H7 (cell line): Measurements from ENCODE around the gene ANP32B. TPM values are rescaled to one million over a fixed set of nuclear protein-coding genes. Genes with fewer than 3 reads are reported as not detected.
"Not testable (repeated sequence)": the region's sequence is repeated elsewhere in the genome, so short reads cannot be mapped to it uniquely, and the experiment has no call there.

Experiments used
- DNase-seq: peaks from one replicate; pipeline ENCODE4 v3.0.0; 2012
- H3K27me3 ChIP-seq: 2 replicates; pipeline ENCODE4 v1.6.0; 2011; ENCODE audit warnings: mild to moderate bottlenecking, low read length; ENCODE audit not compliant: control insufficient read depth, insufficient read depth
- H3K36me3 ChIP-seq: replicated peaks from 2 replicates; pipeline ENCODE4 v1.5.1; 2011; ENCODE audit warnings: low read length; ENCODE audit not compliant: control insufficient read depth, insufficient read depth
- H3K4me3 ChIP-seq: 2 replicates; pipeline ENCODE4 v1.5.1; 2011; ENCODE audit warnings: low read depth, mild to moderate bottlenecking, control low read depth, low read length, moderate library complexity; ENCODE audit not compliant: insufficient read depth
- total RNA-seq: library from RNA; depleted of rRNA; stranded (reverse); fragments of >200 nt; shearing (Covaris generic); gene quantifications from 2 replicates; pipeline ENCODE4 v1.2.3, GENCODE V29; 2014

ANP32B gene
- total RNA-seq, 1 experiment from 2014 or later: 6.7 TPM

GRCh38 chr9:98018347-98018746 lies 35.2 kb downstream of the ANP32B start:
- Histone ChIP-seq H3K36me3 (peaks cover 14% of the 10 kb centered on the region), H3K4me3 (no peak overlapping the region), H3K27me3 (no peaks in the 10 kb centered on the region)
- no peak for DNase-seq

DNA sequence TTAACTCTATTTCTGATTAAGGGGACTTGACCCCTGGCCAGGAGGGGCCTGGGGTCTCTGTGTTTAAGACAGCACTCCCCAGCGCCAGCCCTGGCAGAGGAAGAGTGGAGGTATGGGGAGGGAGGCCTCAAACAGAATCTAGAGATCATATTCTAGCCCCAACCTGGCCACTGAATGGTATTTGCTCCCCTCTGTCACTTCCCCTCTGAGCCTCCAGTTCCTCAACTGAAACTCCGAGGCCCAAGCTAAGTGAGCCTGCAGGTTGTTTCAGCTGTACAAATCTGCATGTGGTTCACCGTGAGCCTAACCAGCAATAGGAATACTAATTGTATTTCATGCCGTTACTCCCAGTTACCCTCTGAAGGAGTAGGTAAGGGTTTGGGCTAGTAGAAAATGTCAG lies 36.0 kb downstream of the ANP32B start:
- peaks cover 11% of the 10 kb centered on the region for H3K36me3 ChIP-seq
- H3K4me3 ChIP-seq: no peak overlapping the region
- H3K27me3 ChIP-seq: no peaks in the 10 kb centered on the region
- DNase-seq: no peak

- peaks cover 11% of the 10 kb centered on the region for H3K36me3 ChIP-seq
- not testable (repeated sequence) for DNase-seq, H3K27me3 ChIP-seq, H3K4me3 ChIP-seq
These were observed 36.7 kb downstream of the ANP32B start for GRCh38 chr9:98019869-98020268.

GRCh38 chr9:98020476-98021145 lies 37.5 kb downstream of the ANP32B start:
- Histone ChIP-seq H3K4me3 (no peak overlapping the region), H3K27me3 (no peaks in the 10 kb centered on the region), H3K36me3 (peaks cover 6% of the 10 kb centered on the region)
- no peak for DNase-seq

GRCh38 chr9:98021306-98022040 lies 38.3 kb downstream of the ANP32B start:
- H3K4me3 ChIP-seq: no peak overlapping the region
- no peak for DNase-seq
- no peaks in the 10 kb centered on the region for H3K27me3 ChIP-seq
- H3K36me3 ChIP-seq: peaks cover 4% of the 10 kb centered on the region

- no peaks in the 10 kb centered on the region for H3K27me3 ChIP-seq
- peaks cover 4% of the 10 kb centered on the region for H3K36me3 ChIP-seq
- DNase-seq: no peak
- H3K4me3 ChIP-seq: no peak overlapping the region
These were observed 39.3 kb downstream of the ANP32B start for GRCh38 chr9:98022447-98022846.

DNA sequence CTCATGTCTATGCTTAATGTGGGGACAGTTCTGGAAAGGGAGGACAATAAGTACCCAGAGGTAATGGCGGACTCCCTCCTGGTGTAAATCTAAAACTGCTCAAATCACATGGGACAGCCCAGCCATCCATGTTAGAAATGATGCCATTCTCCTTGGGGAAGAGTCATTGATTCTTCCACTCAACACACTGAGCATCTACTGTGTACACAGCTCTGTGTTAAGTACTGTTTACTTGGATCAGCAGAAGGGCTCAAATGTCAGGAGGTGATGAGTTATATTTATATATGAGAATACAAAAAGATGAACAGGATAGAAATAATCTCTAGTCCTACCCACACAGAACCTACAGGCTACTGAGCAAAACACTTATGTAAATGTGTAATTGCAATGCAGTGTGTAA lies 41.6 kb downstream of the ANP32B start:
- H3K27me3 ChIP-seq: no peaks in the 10 kb centered on the region
- no peak overlapping the region for H3K4me3 ChIP-seq
- no peak for DNase-seq
- peaks cover 1% of the 10 kb centered on the region for H3K36me3 ChIP-seq

DNA sequence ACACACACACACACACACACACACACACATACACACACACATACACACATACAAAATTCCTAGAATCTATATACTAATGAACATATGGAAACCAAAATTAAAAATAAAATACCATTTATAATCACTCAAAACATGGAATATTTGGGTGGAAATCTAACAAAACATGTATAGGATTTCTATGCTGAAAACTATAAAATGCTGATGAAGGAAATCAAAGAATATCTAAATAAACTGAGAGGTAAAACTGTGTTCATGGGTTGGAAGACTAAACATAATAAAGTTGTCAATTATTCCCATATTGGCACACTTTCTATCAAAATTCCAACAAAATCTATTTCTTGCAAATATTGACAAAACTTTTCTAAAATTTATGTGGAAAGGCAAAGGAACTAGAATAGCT lies 48.0 kb downstream of the ANP32B start:
- Histone ChIP-seq H3K36me3 (no peaks in the 10 kb centered on the region), H3K4me3 (no peak overlapping the region), H3K27me3 (no peaks in the 10 kb centered on the region)
- DNase-seq: no peak

DNA sequence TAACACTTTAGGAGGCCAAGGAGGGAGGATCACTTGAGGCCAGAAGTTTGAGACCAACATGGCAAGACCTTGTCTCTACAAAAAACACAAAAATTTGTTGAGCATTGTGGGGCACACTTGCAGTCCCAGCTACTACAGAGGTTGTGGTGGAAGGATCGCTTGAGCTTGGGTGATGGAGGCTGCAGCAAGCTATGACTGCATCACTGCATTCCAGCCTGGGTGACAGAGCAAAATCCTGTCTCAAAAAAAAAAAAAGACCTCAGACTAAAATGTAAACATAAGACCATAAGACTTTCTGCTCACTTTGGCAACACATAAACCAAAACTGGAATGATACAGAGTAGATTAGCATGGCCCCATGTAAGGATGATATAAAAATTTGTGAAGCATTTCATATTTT lies 48.8 kb downstream of the ANP32B start:
- no peak for DNase-seq
- H3K4me3 ChIP-seq: no peak overlapping the region
- no peaks in the 10 kb centered on the region for H3K27me3 ChIP-seq
- H3K36me3 ChIP-seq: no peaks in the 10 kb centered on the region

DNA sequence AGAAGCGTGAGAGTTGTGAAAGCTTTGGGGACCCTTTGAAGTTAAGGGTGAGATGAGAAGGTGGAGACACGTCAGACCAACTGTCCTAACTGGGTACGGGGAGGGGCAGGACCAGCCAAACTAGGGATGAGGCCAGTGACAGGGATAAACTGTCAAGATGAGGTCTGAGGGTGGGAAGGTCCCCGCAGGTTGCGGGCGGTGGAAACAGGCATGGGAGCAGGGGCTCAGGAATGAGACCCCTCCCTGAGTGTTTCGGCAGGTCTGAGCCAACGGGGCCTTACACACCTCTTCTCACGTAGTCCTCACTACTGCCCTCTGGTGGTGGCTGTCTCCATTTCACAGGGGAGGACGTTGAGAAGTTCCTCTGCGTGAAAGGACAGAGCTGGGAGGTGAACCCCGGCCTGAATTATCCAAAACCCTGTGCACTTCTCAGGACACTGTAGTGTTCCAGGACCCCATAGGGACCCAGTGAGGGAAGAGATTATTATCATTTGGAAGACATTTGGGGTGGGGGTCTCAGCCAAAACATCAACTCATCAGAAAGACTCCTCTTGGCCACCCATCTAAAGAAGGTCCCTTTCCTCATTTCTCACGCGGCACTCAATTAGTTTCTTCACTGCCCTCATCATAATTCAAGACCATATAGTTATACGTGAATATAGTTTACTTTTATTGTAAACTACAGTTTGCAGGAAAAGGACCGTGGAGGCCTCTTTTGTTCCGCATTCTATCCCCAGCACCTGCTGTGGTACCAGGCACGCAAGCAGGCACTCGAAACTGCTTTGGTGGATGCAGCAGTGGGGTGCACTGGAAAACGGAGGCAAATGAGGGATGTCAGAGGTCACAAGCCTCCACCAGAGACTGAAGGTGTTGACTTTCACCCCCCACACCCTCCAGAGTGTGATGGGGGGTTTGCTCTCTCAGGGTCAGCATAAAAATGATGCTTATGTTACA lies 51.7 kb downstream of the ANP32B start:
- Histone ChIP-seq H3K4me3 (no peak overlapping the region; the same call in 1 of the 2 replicates), H3K27me3 (no peaks in the 10 kb centered on the region), H3K36me3 (no peaks in the 10 kb centered on the region)
- DNase-seq: peak; percentile 82

DNA sequence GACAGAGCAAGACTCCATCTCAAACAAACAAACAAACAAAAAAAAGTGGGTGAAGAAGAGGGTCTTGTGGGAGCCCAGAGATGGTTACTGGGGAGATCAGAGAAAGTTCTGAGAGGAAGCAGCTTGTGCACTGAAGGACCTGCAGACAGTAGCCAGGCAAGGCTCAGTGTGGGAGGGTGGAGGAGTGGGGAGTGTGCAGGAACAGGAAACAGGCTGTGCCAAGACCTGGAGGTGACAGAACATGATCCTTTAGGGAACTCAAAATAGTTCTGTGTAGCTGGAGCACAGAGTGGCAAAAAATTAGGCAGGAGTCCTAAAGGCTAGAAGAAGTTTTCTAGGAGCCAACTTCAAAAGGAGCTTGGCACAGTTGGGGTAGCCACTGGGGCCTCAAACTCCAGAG lies 54.2 kb downstream of the ANP32B start:
- no peaks in the 10 kb centered on the region for H3K36me3 ChIP-seq
- no peak overlapping the region for H3K4me3 ChIP-seq
- no peaks in the 10 kb centered on the region for H3K27me3 ChIP-seq
- no peak for DNase-seq

- DNase-seq: no peak
- no peaks in the 10 kb centered on the region for H3K27me3 ChIP-seq
- H3K36me3 ChIP-seq: no peaks in the 10 kb centered on the region
- H3K4me3 ChIP-seq: no peak overlapping the region
These were observed 55.8 kb downstream of the ANP32B start for GRCh38 chr9:98038958-98039357.

- no peak for DNase-seq
- Histone ChIP-seq H3K27me3 (no peaks in the 10 kb centered on the region), H3K4me3 (no peak overlapping the region), H3K36me3 (no peaks in the 10 kb centered on the region)
These were observed 56.5 kb downstream of the ANP32B start for GRCh38 chr9:98039607-98040017.

DNA sequence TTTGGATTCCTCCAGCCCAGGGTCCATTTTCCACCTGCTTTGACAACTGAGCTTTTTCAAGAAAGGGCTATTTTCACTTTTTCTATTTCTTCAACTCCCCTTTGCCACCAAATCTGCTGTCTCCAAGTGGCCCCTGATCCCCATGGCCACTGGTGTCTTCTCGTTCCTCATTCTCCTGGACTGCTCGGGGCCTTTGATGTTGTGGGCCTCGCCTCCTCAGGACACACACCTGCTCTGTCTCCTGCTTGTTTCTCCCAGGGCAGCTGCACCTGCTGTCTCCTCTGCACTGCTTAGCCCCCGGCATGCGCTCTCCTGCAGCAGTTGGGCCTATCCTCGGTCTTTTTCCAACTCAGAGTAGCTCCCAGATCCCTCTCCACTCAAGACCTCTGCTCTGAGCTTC lies 57.1 kb downstream of the ANP32B start:
- H3K36me3 ChIP-seq: no peaks in the 10 kb centered on the region
- no peak for DNase-seq
- no peaks in the 10 kb centered on the region for H3K27me3 ChIP-seq
- H3K4me3 ChIP-seq: no peak overlapping the region
